Stimulated activated CD4-positive, alpha-beta T cell treated with anti-CD3 and anti-CD28 coated beads, Interleukin-4, amount 100 ng/mL, for 24 hours (primary cell): ENCODE measurements around the gene BTG2.

Experiments used
- DNase-seq: peaks from one replicate; pipeline ENCODE4 v3.0.0-alpha.2; 2020

Gene BTG2

DNA sequence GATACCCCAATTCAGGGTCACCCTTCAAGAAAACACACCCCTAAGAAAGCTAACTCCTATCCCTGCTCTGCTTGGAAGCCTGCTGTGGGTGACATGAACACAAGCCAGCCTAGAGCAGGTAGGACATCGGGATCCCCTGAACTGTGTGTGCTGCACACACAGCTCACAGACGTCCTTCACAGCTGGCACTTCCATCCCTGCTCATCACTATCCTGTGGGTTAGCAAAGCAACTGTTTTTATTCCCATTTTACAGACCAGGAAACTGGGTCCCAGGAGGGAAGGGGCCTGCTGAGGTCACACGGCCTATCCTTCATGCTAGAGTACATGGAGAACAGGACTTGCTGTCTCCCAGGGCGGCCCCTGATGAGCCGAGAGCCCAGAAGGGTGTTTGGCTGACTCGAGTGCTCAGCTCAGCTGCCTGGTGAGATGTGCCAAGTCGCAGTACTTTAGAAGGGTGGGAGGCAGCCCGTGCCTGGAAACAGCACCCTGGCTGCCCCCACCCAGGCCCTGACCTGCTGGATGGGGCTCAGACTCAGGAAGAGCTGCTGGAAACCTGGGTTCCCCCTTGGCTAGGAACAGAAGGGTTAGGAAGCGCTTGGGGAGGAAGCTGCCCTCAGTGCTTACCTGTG, 28.3 kb upstream of the BTG2 start:
- DNase-seq = no peak

DNA sequence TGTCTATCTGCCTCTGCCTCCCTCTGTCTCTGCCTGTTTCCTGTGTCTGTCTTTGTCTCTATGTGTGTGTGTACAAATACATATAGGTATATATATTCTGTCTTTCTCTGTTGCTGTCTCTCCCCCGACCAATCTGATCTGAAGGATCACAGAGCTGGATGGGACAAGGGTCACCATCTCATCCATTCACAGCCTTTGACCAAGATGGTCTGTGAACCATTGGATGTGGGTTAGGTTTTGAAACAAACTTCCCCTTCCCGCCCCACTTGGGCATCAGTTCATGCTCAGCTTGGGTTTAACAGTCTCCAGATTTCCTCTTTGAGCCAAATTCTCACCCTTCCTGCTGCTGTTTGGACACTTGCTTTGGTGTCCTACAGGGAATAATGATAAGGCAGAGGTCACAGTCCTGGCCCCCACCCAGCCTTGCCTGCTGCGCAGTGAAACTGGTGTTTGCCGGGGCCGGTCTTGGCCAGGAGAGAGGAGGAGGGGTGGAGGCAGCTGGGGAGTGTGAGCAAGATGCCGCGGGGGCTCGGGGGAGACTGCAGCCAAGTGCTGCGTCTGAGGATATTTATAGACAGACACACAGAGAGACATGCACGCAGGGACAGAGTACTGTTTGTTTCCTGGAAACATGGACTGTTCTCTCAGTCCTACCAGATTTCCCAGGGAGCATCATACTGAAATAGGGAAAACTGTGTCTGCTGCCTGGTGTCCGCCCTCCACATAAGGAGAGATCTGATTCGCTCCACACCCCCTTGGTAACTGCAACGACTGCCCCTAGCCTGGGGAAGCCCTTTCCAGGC, 27.0 kb upstream of the BTG2 start:
- no peak for DNase-seq

DNA sequence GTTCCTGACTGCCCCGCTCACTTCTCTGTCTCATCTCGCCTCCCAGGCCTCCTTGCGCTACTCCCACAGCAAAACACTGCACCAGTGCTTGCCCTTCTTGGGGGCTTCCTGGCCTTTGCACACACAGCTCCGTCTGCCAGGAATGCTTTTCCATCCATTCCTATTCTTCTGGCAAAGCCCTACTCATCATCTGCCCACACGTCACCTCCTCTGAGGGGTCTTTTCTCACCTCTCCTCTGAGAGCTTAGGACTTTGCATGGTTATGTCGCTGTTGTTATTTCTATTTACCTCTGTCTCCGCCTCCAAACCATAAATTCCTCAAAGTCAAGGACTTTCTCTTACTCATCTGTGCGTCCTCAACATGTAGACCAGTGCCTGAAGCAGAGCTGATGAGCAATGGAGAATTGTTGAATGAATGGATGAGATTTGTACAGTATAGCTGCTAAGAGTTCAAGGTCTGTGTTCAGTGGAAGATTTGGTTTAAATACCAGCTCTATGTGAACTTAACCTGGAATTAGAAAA, 26.4 kb upstream of the BTG2 start:
- no peak for DNase-seq

DNA sequence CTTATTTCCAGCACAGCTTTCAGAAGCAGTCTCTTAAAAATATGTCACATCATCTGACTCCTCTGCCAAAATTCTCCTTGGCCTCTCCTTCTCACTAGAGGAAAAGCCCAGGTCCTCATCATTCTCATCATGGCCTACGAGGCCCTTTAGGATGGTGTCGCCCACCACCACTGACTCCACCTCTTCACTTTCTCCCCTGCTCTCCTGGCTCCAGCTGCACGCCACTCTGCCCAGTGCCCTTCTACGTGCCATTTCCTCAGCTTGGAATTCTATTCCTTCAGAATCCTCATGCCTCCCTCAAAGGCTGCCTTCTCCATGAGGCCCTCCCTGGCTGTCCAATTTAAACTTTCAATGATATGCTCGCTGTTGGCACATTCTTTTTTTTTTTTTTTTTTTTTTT, 25.3 kb upstream of the BTG2 start:
- DNase-seq = no peak

DNA sequence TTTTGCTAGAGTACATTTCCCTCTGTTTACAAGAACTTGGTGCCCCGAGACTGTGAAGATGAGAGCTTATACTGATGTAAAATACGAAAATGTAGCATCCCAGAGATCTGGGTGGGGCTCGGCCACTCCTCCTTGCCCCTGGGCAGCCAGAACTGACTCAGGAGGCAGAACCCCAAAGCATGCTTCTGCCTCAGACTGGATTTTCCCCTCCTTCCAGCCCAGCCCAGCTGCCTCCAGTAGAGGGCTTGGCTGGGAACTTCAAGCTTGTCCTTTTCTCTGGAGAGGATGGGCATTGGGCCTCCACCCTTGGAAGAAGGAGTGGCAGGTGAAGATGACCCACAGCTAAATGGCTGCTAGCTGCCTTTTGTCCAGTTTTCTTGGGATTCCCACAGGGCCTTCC, 24.3 kb upstream of the BTG2 start:
- DNase-seq = no peak

DNA sequence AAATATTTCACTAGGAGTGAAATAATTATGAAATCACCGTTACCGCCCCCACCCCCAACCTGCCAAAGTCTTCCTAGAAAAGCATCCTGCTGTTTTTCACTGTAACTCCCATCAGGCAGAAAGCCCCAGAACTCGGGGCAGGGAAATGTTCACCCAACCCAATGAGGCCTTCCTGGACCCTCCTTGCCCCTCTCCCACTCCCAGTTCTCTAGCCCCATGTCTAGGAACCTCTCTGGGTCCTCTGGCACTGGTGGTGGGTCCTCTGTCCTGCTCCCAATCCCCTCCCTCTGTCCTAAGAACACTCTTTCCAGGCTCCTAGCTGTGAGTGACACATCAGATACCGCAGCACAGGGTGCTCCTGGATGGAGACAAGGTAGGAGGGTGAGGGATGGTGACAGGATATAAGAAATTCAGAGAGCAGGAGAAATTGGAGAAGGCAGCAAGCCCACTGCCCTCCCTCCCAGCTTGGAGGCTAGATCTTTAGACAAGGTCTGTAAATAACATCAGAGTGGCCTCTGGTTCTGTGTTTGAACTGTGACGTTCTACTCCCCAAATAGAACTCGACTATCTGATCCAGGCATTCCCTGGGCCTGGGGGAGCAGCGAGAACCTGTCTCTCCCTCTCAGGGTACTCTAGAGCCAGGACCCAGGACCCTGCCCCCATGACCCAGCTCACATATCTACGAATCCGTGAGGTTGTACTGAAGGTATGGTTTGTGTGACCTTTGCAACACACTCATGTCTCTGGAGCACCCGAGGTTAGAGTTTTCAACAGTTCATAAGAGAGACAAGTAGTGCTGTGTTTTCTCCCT, 23.3 kb upstream of the BTG2 start:
- DNase-seq = no peak

DNA sequence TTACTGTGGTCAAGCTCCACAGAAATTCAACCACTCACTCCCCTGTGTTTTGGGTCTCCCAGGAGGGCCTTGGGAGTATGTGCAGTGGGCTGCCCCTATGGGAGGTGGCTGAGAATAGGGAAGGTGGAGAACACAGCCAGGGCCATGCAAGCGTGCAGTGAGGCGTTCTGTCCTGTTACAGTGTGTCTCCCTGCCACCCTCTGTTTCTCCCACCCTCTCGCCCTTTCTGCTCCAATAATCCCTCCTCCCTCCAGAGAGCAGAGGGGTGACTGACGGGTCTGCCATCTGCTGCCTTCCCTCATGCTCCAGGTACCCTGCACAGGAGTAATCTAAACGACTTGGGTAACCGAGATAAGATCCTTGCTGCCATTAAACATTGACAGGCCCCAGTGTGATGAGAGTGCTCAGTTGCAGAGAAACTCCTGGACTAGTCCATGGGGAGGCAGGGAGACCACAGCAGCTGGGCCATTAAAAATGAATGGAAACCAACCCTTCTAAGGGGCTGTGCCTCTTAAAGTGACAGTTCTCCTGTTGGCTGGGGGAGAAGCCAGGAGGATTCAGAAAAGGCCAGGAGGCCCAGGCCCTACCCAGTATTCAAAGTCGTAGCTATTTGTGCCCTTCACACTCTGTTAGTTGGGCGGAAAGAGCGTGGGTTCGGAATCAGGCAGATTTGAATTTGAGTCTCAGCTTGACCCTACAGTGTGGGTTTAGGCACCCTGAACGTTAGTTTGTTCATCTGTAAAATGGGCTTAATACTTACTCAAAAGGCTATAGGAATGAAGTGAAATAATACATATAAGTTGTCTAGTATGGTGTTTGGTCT, 22.4 kb upstream of the BTG2 start:
- DNase-seq = no peak

DNA sequence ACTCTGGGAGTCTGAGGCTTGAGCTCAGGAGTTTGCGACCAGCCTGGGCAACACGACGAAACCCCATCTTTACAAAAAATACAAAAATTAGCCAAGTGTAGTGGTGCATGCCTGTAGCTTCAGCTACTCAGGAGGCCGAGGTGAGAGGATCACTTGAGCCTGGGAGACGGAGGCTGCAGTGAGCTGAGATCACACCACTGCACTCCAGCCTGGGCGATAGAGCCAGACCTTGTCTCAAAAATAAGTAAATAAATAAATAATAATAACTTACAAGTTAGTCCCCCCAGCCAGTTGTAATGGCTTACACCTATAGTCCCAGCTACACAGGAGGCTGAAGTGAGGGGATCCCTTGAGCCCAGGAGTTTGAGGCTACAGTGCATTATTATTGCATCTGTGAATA, 21.7 kb upstream of the BTG2 start:
- no peak for DNase-seq

DNA sequence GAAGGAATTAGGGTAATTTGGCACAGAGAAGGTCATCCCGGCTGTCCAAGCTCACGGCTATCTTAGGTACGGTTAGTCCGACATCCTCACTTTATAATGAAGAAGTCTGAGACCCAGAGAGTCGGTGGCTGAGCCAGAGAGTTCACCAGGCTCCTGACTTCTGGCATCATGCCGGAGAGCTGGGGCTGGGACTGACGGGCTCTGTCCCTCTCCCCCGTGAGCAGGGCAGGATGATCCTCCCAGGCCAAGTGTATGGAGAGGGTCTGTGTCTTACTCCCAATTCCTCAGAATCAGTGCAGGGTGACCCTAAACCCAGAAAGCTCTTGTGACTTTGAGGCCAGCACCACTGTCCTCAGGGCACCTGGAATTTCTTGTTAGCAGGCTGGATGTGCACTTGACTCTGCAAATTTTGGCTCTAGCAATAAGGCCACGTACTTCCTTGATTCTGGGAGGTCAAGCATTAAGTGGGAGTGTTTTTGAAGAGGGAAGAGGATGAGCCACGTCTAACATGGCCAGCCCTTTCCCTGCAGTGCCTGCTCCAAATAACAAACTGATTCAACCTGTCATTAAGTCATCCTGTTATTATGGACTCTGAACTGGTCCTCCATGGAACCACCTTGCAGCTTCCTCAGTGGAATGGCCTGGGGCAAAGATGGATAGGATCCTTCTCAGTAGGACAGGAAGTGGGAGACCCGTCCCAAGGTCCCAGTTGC, 20.8 kb upstream of the BTG2 start:
- DNase-seq = no peak

DNA sequence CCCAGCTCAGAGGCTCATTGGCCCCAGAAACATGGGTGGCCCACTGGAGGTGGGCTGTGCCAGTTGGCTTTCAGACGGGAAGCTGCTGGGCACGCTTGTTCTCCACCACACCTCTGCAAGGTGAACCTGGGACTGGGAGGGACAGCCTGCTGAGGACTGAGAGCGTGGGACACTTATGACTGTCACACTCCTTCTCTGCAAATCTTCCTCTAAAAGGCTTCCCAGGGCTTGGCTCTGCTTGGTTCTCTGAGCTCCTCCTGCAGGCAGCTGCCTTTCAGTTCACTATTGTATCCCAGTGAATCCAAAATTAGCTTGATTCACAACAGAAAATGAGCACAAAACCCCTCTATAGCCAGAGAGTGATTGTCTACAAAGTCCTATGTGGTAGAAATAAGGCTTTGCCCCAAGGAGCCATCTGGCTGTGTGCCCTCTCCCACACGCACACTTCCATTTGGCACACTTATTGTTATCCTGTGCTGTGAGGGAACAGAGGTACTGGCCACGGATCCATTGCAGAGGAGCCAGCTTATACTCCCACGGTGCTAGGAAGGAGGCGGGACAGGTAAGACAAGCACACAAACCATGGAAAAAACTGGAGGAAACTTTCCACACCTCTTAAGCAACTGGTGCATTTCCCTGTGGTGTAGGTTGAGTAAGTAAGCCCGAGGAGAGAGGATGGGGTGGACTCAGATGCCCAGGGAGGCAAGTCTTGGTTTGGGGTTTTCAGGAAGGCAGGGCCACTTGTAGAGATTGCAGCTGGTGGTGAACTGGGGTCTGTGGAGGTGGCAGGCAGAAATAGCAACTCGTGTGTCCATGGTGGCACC, 18.9 kb upstream of the BTG2 start:
- DNase-seq = no peak

DNA sequence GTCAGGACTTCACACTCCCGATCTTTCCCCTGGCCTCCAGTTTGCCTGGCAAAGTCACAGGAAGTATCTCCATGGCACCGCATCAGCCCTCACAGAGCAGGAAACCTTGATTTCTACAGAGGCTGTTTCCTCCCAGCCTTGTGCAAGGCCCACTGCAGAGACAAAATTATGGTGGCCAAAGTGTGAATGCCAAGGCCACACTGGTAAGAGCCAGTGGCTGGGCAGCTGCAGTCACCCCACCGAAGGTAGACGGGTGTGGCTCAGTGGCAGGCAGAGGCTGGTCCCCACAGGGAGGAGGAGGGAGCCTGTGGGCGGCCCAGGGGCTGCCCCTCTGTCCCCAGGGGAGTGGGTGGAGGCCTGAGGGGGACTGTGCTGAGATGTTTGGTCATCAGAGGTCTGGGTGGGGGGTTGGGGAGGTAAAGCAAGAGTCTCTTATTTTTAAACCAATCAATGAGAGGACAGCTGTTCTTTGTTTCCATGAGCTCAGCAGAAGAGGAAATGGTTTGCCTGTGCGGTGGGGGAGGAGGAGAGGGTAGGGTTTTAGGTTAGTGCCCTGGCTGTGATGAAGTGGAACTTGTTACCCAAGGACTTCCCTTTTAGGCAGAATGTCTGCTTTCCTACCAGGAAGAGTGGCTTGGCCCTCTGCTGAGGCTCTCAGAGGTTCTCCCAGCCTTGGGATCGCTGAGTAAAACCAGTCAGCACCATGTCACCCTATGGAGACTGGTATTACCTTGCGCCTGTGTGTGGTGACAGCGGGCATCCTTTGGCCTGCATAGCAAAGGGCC, 18.0 kb upstream of the BTG2 start:
- DNase-seq = peak; percentile 73

DNA sequence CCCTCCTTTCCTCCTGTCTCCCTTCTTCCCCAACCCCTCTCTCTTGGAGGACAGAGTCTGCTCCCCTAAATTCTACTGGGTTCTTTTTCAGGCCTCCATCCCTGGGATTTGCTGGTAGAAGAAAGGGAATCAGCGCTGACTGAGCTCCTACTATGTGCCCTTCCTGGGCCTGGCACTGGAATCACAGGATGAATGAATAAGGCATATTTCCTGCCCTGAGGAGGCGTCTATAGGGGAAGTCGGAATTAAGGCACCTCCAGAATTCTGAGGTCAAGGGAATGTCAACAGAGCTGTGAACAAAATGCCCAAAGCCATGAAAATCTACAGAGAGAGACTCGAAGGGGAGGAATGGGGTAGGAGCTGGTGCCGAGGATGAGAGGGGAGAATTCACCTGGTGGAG, 17.4 kb upstream of the BTG2 start:
- DNase-seq = no peak

DNA sequence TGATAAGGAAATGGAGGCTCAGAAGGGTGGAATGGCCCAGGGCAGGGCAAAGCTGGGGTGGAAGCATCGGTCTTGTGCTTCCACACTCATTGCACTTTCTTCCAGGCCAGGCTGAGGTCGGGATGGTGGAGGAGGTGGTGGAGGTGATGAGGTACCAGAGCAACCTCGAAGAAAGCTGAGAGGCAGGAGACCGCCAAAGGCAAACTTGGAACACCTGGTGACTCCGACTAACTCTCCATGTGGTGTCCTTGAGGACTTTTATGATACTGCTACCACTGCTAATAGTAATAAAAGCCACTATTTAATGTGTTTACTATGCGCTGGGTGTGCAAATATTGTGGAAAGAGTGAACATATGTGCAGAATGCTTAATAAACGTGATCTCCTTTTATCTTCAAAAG, 16.9 kb upstream of the BTG2 start:
- DNase-seq = no peak

DNA sequence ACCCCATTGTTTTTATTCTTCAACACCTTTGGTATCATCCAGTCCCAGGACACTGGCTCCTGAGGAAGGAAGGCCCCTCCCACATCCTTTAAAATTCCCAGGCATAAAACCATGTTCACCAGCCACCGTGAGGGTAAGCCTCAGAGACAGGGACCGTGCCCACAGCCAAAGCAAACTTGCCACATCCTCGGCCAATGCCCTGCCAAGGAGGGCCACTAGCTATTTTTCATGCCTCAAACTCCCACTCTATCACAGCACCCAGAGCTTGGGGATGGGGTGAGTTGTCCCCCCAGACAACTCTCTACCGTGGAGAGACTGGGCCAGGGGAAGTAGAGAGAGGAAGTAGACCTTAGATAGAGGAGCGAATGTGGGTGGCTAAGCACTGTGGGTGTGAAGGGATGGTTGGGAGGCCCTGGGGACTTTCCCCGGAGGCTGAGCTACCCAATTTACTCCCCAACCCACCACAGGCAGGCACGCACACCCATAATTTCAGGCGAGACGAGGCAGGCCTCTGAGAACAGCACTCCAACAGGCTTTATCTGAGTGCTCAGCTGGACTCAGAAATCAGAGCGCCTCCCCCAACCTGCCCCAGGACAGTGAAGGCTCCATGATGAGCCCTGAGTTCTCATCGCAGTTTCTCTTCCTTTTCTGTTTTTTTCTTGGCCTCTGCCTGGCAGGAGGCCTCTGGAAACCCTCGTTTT, 15.9 kb upstream of the BTG2 start:
- DNase-seq = peak; percentile 92

DNA sequence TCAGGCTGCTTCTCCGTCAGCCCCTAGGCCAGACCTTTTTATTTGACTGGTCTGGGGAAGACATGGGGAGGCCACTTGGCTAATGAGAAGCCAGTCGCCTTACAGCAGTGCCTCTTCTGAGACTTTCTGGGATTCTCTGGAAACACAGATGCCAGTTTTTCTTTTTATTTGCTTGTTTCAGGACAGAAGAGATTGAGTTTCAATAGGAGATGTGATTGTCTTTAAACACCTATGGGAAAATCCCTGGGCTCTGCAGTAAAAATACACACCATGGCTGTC, 15.4 kb upstream of the BTG2 start:
- DNase-seq = no peak

DNA sequence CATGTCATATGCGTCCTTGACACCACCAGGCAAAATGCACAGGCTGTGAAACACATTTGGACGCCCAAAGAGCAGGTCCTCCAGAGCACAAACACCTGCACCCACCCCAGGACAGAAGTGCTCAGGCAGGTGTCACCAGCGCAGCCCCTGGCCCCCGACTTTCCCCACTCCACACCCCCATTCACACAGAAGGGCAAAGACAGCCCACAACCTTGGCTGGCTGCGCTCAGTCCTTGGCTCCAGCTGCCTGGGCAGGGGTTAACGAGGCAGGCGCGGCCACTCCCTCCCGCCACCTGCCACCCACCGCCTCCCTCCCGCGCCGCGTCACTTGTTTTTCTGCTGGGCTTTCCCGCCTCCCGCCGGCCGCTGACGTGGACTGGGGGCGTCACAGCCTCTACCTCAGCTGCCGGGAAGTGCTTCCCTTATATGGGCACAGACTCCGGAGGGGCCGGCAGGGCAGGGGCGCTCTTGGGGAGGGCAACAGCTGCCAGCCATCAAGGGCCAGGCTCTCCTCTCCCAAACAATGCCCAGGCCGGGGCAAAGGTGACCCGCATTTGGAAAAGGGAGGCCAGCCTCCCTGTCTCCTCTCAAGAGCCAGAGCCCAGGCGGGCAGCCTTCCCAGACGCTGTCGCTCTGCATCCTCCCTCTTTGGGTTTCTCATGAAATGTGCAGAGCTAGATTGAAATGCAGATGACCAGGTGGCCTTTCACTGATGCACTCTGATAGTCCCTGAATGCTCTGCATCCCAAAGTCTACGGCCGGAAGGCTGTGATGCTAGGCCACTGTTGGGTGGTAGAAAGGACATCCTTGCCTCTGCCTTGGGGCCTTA, 14.8 kb upstream of the BTG2 start:
- DNase-seq = peak; percentile 96

DNA sequence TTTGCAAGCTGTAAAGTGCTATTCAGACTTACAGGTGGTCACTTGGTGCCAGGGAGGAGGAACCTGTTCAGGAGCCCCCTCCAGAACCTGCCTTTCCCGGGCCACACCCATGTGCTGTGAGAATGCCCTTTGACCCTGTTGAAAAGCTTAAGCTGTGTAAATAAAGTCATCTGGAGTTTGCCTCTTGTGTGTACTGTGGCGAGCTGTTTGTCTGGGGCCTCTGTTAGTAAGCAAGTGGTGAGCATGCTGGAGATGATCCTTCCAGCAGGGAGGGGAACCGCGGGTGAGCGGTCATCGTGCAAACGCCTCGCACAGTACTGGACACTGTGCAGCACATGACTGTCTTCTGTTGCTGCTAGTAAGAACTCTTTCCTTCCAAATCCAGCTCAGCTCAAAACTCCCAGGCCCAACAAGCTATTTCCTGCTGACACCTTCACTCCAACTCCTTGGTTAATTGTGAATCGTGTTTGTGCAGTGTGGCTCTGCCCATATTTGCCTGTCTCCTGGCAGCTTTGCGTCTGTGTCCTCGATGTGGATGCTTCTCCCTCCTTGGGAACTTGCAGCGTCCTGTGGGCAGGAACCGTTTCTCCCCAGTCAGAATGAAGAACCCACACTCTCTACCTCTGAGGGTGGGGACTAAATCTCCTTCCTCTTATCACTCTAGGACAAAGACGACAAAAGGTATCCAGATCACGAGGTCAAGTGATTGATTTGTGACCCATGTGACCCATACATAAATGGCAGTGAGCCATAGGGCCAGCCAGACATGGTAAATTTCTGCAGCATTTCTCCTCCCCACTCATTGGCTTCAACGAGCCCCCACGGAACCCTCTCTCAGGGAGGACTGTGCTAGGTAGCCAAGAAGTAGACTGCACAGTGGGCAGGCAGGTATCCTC, 13.9 kb upstream of the BTG2 start:
- DNase-seq = no peak

DNA sequence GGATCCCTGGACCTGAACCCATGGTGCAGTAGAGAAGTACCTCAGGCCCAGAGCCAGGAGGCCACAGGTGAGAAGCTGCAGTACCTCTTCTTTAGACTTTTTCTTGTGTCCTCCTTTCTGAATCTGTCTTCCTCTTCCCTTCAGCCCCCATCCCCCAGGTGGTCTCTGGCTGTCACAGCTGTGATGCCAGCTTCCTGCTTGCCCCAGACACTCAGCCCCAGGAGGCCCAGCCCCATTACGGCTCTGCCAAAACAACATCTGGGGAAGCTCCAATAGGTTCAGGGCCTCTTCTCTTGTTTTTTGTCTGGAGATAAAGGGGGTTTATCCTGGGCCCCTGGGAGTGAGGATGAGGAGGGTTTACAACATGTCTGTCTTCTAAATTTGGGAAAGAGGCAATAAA, 9.5 kb upstream of the BTG2 start:
- no peak for DNase-seq
